ENCODE results near the gene SMAD4.

The SMAD4 gene

DNA sequence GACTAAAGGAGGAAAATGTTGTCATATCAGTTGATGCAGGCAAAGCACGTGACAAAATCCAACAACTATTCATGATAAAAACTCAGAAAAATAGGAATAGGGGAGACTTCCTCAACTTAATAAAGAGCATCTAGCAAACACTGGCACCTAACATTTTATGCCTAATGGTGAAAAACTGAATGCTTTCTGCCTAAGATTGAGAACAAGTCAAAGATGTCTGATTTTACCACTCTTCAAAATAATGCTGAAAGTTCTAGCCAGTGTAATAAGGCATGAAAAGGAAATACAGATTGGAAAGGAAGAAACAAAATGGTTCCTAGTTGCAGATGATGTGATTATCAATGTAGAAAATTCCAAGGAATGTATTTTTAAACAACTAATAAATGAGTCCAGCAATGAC is 58.4 kb downstream of the SMAD4 start:
- TF ChIP-seq, protein P1, sequence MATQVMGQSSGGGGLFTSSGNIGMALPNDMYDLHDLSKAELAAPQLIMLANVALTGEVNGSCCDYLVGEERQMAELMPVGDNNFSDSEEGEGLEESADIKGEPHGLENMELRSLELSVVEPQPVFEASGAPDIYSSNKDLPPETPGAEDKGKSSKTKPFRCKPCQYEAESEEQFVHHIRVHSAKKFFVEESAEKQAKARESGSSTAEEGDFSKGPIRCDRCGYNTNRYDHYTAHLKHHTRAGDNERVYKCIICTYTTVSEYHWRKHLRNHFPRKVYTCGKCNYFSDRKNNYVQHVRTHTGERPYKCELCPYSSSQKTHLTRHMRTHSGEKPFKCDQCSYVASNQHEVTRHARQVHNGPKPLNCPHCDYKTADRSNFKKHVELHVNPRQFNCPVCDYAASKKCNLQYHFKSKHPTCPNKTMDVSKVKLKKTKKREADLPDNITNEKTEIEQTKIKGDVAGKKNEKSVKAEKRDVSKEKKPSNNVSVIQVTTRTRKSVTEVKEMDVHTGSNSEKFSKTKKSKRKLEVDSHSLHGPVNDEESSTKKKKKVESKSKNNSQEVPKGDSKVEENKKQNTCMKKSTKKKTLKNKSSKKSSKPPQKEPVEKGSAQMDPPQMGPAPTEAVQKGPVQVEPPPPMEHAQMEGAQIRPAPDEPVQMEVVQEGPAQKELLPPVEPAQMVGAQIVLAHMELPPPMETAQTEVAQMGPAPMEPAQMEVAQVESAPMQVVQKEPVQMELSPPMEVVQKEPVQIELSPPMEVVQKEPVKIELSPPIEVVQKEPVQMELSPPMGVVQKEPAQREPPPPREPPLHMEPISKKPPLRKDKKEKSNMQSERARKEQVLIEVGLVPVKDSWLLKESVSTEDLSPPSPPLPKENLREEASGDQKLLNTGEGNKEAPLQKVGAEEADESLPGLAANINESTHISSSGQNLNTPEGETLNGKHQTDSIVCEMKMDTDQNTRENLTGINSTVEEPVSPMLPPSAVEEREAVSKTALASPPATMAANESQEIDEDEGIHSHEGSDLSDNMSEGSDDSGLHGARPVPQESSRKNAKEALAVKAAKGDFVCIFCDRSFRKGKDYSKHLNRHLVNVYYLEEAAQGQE (IDR thresholded peaks at IDR 0.05; ENCODE audit: low read depth): no peak
- TF ChIP-seq, protein P2, sequence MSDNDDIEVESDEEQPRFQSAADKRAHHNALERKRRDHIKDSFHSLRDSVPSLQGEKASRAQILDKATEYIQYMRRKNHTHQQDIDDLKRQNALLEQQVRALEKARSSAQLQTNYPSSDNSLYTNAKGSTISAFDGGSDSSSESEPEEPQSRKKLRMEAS (IDR thresholded peaks at IDR 0.05): no peak
- TF ChIP-seq TCF12 (IDR thresholded peaks at IDR 0.05; ENCODE audit: low read depth): no peak
- TF ChIP-seq EGR1 (IDR thresholded peaks at IDR 0.05): no peak
- TF ChIP-seq CREB1 (IDR thresholded peaks at IDR 0.05; ENCODE audit: low read depth): no peak
- TF ChIP-seq TEAD4 (IDR thresholded peaks at IDR 0.05): no peak
- no peak for TF ChIP-seq RAD21 (IDR thresholded peaks at IDR 0.05; ENCODE audit: low read depth)
- TF ChIP-seq EP300 (IDR thresholded peaks at IDR 0.05; ENCODE audit: borderline replicate concordance): no peak
- TF ChIP-seq TAF1 (IDR thresholded peaks at IDR 0.05; ENCODE audit: low read depth): no peak
- no peak for TF ChIP-seq YY1 (IDR thresholded peaks at IDR 0.05; ENCODE audit: low read depth)
- TF ChIP-seq NFIC (IDR thresholded peaks at IDR 0.05): no peak
- no peak for TF ChIP-seq CEBPB (IDR thresholded peaks at IDR 0.05)
- TF ChIP-seq ZBTB7A (IDR thresholded peaks at IDR 0.05; ENCODE audit: low read depth): no peak
- TF ChIP-seq FOXM1 (IDR thresholded peaks at IDR 0.05; ENCODE audit: borderline replicate concordance, low read depth): no peak
- TF ChIP-seq, protein P3, sequence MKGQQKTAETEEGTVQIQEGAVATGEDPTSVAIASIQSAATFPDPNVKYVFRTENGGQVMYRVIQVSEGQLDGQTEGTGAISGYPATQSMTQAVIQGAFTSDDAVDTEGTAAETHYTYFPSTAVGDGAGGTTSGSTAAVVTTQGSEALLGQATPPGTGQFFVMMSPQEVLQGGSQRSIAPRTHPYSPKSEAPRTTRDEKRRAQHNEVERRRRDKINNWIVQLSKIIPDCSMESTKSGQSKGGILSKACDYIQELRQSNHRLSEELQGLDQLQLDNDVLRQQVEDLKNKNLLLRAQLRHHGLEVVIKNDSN (IDR thresholded peaks at IDR 0.05): no peak

DNA sequence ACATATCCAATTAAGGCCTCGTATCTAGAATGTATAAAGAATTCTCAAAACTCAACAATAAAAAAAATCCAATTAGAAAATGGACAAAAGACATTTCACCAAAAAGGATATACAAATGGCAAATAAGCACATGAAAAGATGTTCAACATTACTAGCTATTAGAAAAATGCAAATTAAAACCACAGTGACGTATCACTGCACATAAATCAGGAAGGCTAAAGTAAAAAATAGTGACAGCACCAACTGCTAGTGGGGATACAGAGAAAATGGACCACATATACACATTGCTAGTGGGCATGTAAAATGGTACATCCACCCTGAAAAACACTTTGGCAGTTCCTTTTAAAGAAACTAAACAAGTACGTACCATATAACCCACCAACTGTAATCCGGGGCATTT is 59.7 kb downstream of the SMAD4 start:
- TF ChIP-seq, protein P2 (IDR thresholded peaks at IDR 0.05): no peak
- TF ChIP-seq YY1 (IDR thresholded peaks at IDR 0.05; ENCODE audit: low read depth): no peak
- TF ChIP-seq, protein P3 (IDR thresholded peaks at IDR 0.05): no peak
- no peak for TF ChIP-seq ZBTB7A (IDR thresholded peaks at IDR 0.05; ENCODE audit: low read depth)
- no peak for TF ChIP-seq NFIC (IDR thresholded peaks at IDR 0.05)
- TF ChIP-seq CEBPB (IDR thresholded peaks at IDR 0.05): no peak
- no peak for TF ChIP-seq RAD21 (IDR thresholded peaks at IDR 0.05; ENCODE audit: low read depth)
- TF ChIP-seq EGR1 (IDR thresholded peaks at IDR 0.05): no peak
- TF ChIP-seq, protein P1 (IDR thresholded peaks at IDR 0.05; ENCODE audit: low read depth): no peak
- no peak for TF ChIP-seq EP300 (IDR thresholded peaks at IDR 0.05; ENCODE audit: borderline replicate concordance)
- no peak for TF ChIP-seq CREB1 (IDR thresholded peaks at IDR 0.05; ENCODE audit: low read depth)
- no peak for TF ChIP-seq TCF12 (IDR thresholded peaks at IDR 0.05; ENCODE audit: low read depth)
- no peak for TF ChIP-seq TAF1 (IDR thresholded peaks at IDR 0.05; ENCODE audit: low read depth)
- TF ChIP-seq FOXM1 (IDR thresholded peaks at IDR 0.05; ENCODE audit: borderline replicate concordance, low read depth): no peak
- no peak for TF ChIP-seq TEAD4 (IDR thresholded peaks at IDR 0.05)

DNA sequence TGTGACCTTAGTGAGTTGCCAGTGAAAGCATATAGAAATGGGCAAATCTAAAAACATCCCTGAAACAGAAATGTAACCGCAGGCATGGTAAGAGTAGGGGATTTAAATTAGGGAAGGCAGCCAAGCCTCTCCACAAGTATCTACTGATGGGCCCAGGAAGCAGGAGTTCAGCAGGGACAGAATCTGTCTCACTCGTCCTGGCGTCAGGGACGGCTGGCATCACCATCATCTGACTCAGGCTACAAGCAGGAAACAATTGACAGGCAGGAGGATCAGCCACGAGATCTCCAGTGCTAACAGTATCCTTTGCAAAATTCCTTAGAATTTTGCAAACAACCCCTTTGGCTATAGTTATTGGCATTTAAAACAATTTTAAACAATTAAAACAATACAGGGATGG is 61.3 kb downstream of the SMAD4 start:
- TF ChIP-seq, protein P1 (IDR thresholded peaks at IDR 0.05; ENCODE audit: low read depth): no peak
- TF ChIP-seq EGR1 (IDR thresholded peaks at IDR 0.05) (no peak), EP300 (IDR thresholded peaks at IDR 0.05; ENCODE audit: borderline replicate concordance) (no peak), FOXM1 (IDR thresholded peaks at IDR 0.05; ENCODE audit: borderline replicate concordance, low read depth) (no peak), ZBTB7A (IDR thresholded peaks at IDR 0.05; ENCODE audit: low read depth) (no peak), TCF12 (IDR thresholded peaks at IDR 0.05; ENCODE audit: low read depth) (no peak)
- TF ChIP-seq, protein P3 (IDR thresholded peaks at IDR 0.05): no peak
- TF ChIP-seq, protein P2 (IDR thresholded peaks at IDR 0.05): no peak

DNA sequence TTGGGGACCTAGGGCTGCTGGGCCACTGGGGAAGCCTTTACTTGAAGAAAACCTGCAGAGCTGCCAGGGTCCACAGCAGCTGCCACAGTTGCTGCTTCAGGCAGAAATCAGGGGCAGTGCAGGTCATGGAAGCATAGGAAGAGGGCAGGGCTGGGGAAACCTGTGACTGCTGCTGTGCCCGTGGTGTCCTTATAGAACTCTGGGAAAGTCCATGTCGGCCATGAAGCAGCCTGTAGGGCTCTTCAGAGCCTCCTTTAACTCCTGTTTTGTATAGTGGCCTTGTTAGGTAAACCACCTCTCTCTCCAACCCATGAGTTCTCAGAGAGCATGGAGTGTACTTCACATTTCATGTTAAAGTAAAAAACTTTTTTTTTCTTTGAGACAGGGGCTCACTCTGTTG is 62.1 kb downstream of the SMAD4 start:
- TF ChIP-seq NFIC (IDR thresholded peaks at IDR 0.05) (no peak), CEBPB (IDR thresholded peaks at IDR 0.05) (no peak), TEAD4 (IDR thresholded peaks at IDR 0.05) (no peak), CREB1 (IDR thresholded peaks at IDR 0.05; ENCODE audit: low read depth) (no peak), RAD21 (IDR thresholded peaks at IDR 0.05; ENCODE audit: low read depth) (no peak), EGR1 (IDR thresholded peaks at IDR 0.05) (no peak), FOXM1 (IDR thresholded peaks at IDR 0.05; ENCODE audit: borderline replicate concordance, low read depth) (no peak), YY1 (IDR thresholded peaks at IDR 0.05; ENCODE audit: low read depth) (no peak), ZBTB7A (IDR thresholded peaks at IDR 0.05; ENCODE audit: low read depth) (no peak), TAF1 (IDR thresholded peaks at IDR 0.05; ENCODE audit: low read depth) (no peak), EP300 (IDR thresholded peaks at IDR 0.05; ENCODE audit: borderline replicate concordance) (no peak), TCF12 (IDR thresholded peaks at IDR 0.05; ENCODE audit: low read depth) (no peak)
- TF ChIP-seq, protein P2 (IDR thresholded peaks at IDR 0.05): no peak
- TF ChIP-seq, protein P1 (IDR thresholded peaks at IDR 0.05; ENCODE audit: low read depth): no peak
- TF ChIP-seq, protein P3 (IDR thresholded peaks at IDR 0.05): no peak

Data from Ishikawa (cell line).